AG09319 (cell line): Measurements from ENCODE around the gene TFEB.

Experiments
- DNase-seq: peaks from one replicate; pipeline ENCODE4 v3.0.0-alpha.2; 2010; ENCODE audit warnings: low read depth; ENCODE audit errors: extremely low read depth
- CTCF ChIP-seq: IDR thresholded peaks from 2 replicates; pipeline ENCODE4 v1.5.1; 2011; ENCODE audit warnings: low read depth, mild to moderate bottlenecking, inconsistent platforms, low read length, moderate library complexity

Gene TFEB

GRCh38 chr6:41730531-41731436 is 4.6 kb downstream of the TFEB start:
- no peak for DNase-seq
- TF ChIP-seq CTCF, result no peak

GRCh38 chr6:41729624-41730023 is 5.8 kb downstream of the TFEB start:
- DNase-seq, result no peak

GRCh38 chr6:41728954-41729353 is 6.5 kb downstream of the TFEB start:
- no peak for DNase-seq

More at GRCh38 chr6:41729624-41730023, 5.8 kb downstream of the TFEB start:
- no peak for TF ChIP-seq CTCF

GRCh38 chr6:41728073-41728936 is 7.1 kb downstream of the TFEB start:
- no peak for TF ChIP-seq CTCF
- no peak for DNase-seq

More at GRCh38 chr6:41728954-41729353, 6.5 kb downstream of the TFEB start:
- no peak for TF ChIP-seq CTCF

GRCh38 chr6:41727705-41728072 is 7.7 kb downstream of the TFEB start:
- no peak for DNase-seq
- TF ChIP-seq CTCF, result no peak

GRCh38 chr6:41726876-41727275 is 8.5 kb downstream of the TFEB start:
- TF ChIP-seq CTCF, result no peak
- no peak for DNase-seq
